Measurements from ENCODE around the gene LRRC9. TPM values are rescaled to one million over a fixed set of nuclear protein-coding genes. Genes with fewer than 3 reads are reported as not detected.
"Not testable (repeated sequence)": the region's sequence is repeated elsewhere in the genome, so short reads cannot be mapped to it uniquely, and the experiment has no call there.

The LRRC9 gene
- total RNA-seq, 1 donor from 2014 or later, result 0.38 TPM

- Mint-ChIP-seq H3K27me3 (ENCODE audit: unreplicated experiment) (no peaks in the 10 kb centered on the region), H3K4me1 (ENCODE audit: unreplicated experiment) (no peaks in the 10 kb centered on the region), H3K36me3 (ENCODE audit: low read depth, unreplicated experiment) (peaks cover 8% of the 10 kb centered on the region), H3K27ac (ENCODE audit: unreplicated experiment) (no peak overlapping the region), H3K9me3 (ENCODE audit: unreplicated experiment) (no peaks in the 10 kb centered on the region), H3K4me3 (ENCODE audit: unreplicated experiment) (no peak overlapping the region)
- no peak for TF ChIP-seq CTCF (IDR thresholded peaks at IDR 0.05; ENCODE audit: unreplicated experiment)
- DNase-seq (ENCODE audit: low spot score), result no peak
Observed at GRCh38 chr14:60008042-60008441, 88.1 kb downstream of the LRRC9 start.

DNA sequence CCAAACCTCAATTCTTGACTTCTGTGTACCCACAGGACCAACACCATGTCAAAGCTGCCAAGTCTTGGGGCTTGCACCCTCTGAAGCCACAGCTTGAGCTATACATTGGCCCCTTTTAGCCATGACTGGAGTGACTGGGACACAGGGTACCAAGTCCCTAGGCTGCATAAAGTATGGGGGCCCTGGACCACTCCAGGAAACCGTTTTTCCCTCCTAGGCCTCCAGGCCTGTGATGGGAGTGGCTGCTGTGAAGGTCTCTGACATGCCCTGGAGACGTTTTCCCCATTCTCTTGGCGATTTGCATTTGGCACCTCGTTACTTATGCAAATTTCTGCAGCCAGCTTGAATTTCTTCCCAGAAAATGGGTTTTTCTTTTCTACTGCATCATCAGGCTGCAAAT is 90.3 kb downstream of the LRRC9 start:
- not testable (repeated sequence) for H3K9me3 Mint-ChIP-seq (ENCODE audit: unreplicated experiment); H3K4me3 Mint-ChIP-seq (ENCODE audit: unreplicated experiment); H3K36me3 Mint-ChIP-seq (ENCODE audit: low read depth, unreplicated experiment); H3K27ac Mint-ChIP-seq (ENCODE audit: unreplicated experiment); H3K4me1 Mint-ChIP-seq (ENCODE audit: unreplicated experiment); DNase-seq (ENCODE audit: low spot score); H3K27me3 Mint-ChIP-seq (ENCODE audit: unreplicated experiment)

GRCh38 chr14:60014402-60014801 is 94.5 kb downstream of the LRRC9 start:
- TF ChIP-seq CTCF (IDR thresholded peaks at IDR 0.05; ENCODE audit: unreplicated experiment), result no peak
- no peaks in the 10 kb centered on the region for H3K9me3 Mint-ChIP-seq (ENCODE audit: unreplicated experiment)
- no peak for DNase-seq (ENCODE audit: low spot score)
- H3K4me3 Mint-ChIP-seq (ENCODE audit: unreplicated experiment), result no peak overlapping the region
- H3K4me1 Mint-ChIP-seq (ENCODE audit: unreplicated experiment), result no peaks in the 10 kb centered on the region
- no peaks in the 10 kb centered on the region for H3K27me3 Mint-ChIP-seq (ENCODE audit: unreplicated experiment)
- peaks cover 5% of the 10 kb centered on the region for H3K36me3 Mint-ChIP-seq (ENCODE audit: low read depth, unreplicated experiment)
- no peak overlapping the region for H3K27ac Mint-ChIP-seq (ENCODE audit: unreplicated experiment)

GRCh38 chr14:60021619-60022018 is 101.7 kb downstream of the LRRC9 start:
- no peaks in the 10 kb centered on the region for H3K9me3 Mint-ChIP-seq (ENCODE audit: unreplicated experiment)
- no peak overlapping the region for H3K4me3 Mint-ChIP-seq (ENCODE audit: unreplicated experiment)
- TF ChIP-seq CTCF (IDR thresholded peaks at IDR 0.05; ENCODE audit: unreplicated experiment), result no peak
- DNase-seq (ENCODE audit: low spot score), result no peak
- H3K36me3 Mint-ChIP-seq (ENCODE audit: low read depth, unreplicated experiment), result no peaks in the 10 kb centered on the region
- H3K27me3 Mint-ChIP-seq (ENCODE audit: unreplicated experiment), result no peaks in the 10 kb centered on the region
- no peaks in the 10 kb centered on the region for H3K4me1 Mint-ChIP-seq (ENCODE audit: unreplicated experiment)
- H3K27ac Mint-ChIP-seq (ENCODE audit: unreplicated experiment), result no peak overlapping the region

- Mint-ChIP-seq H3K9me3 (ENCODE audit: unreplicated experiment) (no peaks in the 10 kb centered on the region), H3K36me3 (ENCODE audit: low read depth, unreplicated experiment) (no peaks in the 10 kb centered on the region), H3K4me1 (ENCODE audit: unreplicated experiment) (no peaks in the 10 kb centered on the region), H3K27me3 (ENCODE audit: unreplicated experiment) (no peaks in the 10 kb centered on the region), H3K4me3 (ENCODE audit: unreplicated experiment) (no peak overlapping the region), H3K27ac (ENCODE audit: unreplicated experiment) (no peak overlapping the region)
- DNase-seq (ENCODE audit: low spot score), result no peak
- no peak for TF ChIP-seq CTCF (IDR thresholded peaks at IDR 0.05; ENCODE audit: unreplicated experiment)
Observed at GRCh38 chr14:60025571-60025970, 105.6 kb downstream of the LRRC9 start.

DNA sequence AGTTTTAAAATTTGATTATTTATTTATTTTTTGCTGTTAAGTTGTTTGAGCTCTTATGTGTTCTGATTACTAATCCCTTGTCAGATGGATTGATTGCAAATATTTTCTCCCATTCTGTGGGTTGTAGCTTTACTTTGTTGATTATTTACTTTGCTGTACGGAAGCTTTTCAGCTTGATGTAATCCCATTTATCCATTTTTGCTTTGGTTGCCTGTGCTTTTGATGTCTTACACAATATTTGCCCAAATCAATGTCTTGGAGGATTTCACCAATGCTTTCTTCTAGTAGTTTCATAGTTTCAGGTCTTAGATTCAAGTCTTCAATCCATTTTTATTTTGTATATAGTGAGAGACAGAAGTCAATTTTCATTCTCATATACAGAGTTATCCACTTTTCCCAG is 115.2 kb downstream of the LRRC9 start:
- Mint-ChIP-seq H3K9me3 (ENCODE audit: unreplicated experiment) (no peaks in the 10 kb centered on the region), H3K4me3 (ENCODE audit: unreplicated experiment) (no peak overlapping the region), H3K27ac (ENCODE audit: unreplicated experiment) (no peak overlapping the region), H3K27me3 (ENCODE audit: unreplicated experiment) (no peaks in the 10 kb centered on the region), H3K36me3 (ENCODE audit: low read depth, unreplicated experiment) (no peaks in the 10 kb centered on the region), H3K4me1 (ENCODE audit: unreplicated experiment) (no peaks in the 10 kb centered on the region)
- no peak for TF ChIP-seq CTCF (IDR thresholded peaks at IDR 0.05; ENCODE audit: unreplicated experiment)
- DNase-seq (ENCODE audit: low spot score), result no peak

DNA sequence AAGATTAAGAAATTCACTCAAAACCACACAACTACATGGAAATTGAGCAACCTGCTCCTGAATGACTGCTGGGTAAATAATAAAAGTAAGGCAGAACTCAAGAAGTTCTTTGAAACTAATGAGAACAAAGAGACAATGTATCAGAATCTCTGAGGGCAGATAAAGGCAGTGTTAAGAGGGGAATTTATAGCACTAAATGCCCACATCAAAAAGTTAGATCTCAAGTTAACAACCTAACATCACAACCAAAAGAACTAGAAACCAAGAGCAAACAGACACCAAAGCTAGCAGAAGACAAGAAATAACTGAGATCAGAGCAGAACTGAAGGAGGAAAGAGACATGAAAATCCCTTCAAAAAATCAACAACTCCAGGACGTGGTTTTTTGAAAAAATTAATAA is 128.0 kb downstream of the LRRC9 start:
- not testable (repeated sequence) for H3K9me3 Mint-ChIP-seq (ENCODE audit: unreplicated experiment); H3K27ac Mint-ChIP-seq (ENCODE audit: unreplicated experiment); H3K27me3 Mint-ChIP-seq (ENCODE audit: unreplicated experiment); H3K4me1 Mint-ChIP-seq (ENCODE audit: unreplicated experiment); DNase-seq (ENCODE audit: low spot score); H3K36me3 Mint-ChIP-seq (ENCODE audit: low read depth, unreplicated experiment); H3K4me3 Mint-ChIP-seq (ENCODE audit: unreplicated experiment)

All from endothelial cell (in vitro differentiated cells).